Colonic mucosa (tissue), 4 donors: ENCODE data around the gene ANKRD11. TPM values are rescaled to one million over a fixed set of nuclear protein-coding genes. Genes with fewer than 3 reads are reported as not detected.

ENCODE experiments used
- DNase-seq: peaks from one replicate; pipeline ENCODE4 v3.0.0-alpha.2; 2020
- H3K27ac ChIP-seq: fragments of 200-600 bp; one replicate; pipeline ENCODE4 v1.8.0; 2021
- H3K27me3 ChIP-seq: fragments of 200-600 bp; one replicate; pipeline ENCODE4 v1.8.0; 2021
- H3K36me3 ChIP-seq: fragments of 200-600 bp; one replicate; pipeline ENCODE4 v1.8.0; 2021
- H3K4me1 ChIP-seq: fragments of 200-600 bp; one replicate; pipeline ENCODE4 v1.8.0; 2021; ENCODE audit warnings: mild to moderate bottlenecking
- H3K4me3 ChIP-seq: fragments of 200-600 bp; one replicate; pipeline ENCODE4 v1.8.0; 2021
- H3K9ac ChIP-seq, 2 donors: one replicate each; pipeline ENCODE4 v1.7.0; 2013; ENCODE audit warnings: control low read depth in 2 of 2, low read depth in 2 of 2, low read length in 2 of 2
- H3K9me3 ChIP-seq: fragments of 200-600 bp; one replicate; pipeline ENCODE4 v1.8.0; 2021
- CTCF ChIP-seq: fragments of 200-600 bp; IDR thresholded peaks from one replicate; pipeline ENCODE4 v1.8.0; 2022; ENCODE audit warnings: antibody characterized with exemption, mild to moderate bottlenecking
- intact Hi-C: fragments of 100-400 bp; cut with DNase I; formaldehyde crosslinking; loops from one replicate; pipeline ENCODE4 v1.14.1; 2022
- total RNA-seq, 2 donors: library from RNA; stranded (reverse); fragmentation: NEBNext Ultra II Directional in 1 of 2; extraction: Animal tissue kit (Norgen Biotek cat#: 25700) in 1 of 2; gene quantifications; one replicate each; pipeline ENCODE4 v1.2.1, GENCODE V29; 2021
- donor health status: healthy.
- donor health status: DM: no; HTN: no; CAD: no.
- donor health status: DM: no; HTN: no; CAD: no.

The ANKRD11 gene
- total RNA-seq, 2 donors from 2014 or later, result 69.4 to 129 TPM

GRCh38 chr16:89345642-89346150 is 144.7 kb downstream of the ANKRD11 start:
- no peak overlapping the region for H3K27ac ChIP-seq
- H3K4me3 ChIP-seq, result no peak overlapping the region
- H3K36me3 ChIP-seq, result no peaks in the 10 kb centered on the region
- DNase-seq, result no peak
- H3K9ac ChIP-seq, result peak overlapping the region in 1 of 2 donors; percentile 21
- TF ChIP-seq CTCF, result no peak
- peaks cover 17% of the 10 kb centered on the region for H3K4me1 ChIP-seq
- H3K9me3 ChIP-seq, result no peaks in the 10 kb centered on the region
- H3K27me3 ChIP-seq, result no peaks in the 10 kb centered on the region
- intact Hi-C loops, result no loop called here

- intact Hi-C loops, result no loop called here
- Histone ChIP-seq H3K27me3 (no peaks in the 10 kb centered on the region), H3K9ac (peak overlapping the region in 1 of 2 donors; percentile 21), H3K4me3 (no peak overlapping the region), H3K36me3 (no peaks in the 10 kb centered on the region), H3K27ac (peak overlapping the region; percentile 6), H3K9me3 (no peaks in the 10 kb centered on the region), H3K4me1 (peaks cover 17% of the 10 kb centered on the region)
- no peak for DNase-seq
- TF ChIP-seq CTCF, result no peak
These were observed 145.3 kb downstream of the ANKRD11 start for GRCh38 chr16:89344846-89345611.

GRCh38 chr16:89344458-89344834 is 145.9 kb downstream of the ANKRD11 start:
- Histone ChIP-seq H3K9me3 (no peaks in the 10 kb centered on the region), H3K4me3 (no peak overlapping the region), H3K9ac (no peak overlapping the region), H3K36me3 (no peaks in the 10 kb centered on the region), H3K27ac (peak overlapping the region; percentile 6), H3K27me3 (no peaks in the 10 kb centered on the region), H3K4me1 (peaks cover 17% of the 10 kb centered on the region)
- intact Hi-C loops, result no loop called here
- TF ChIP-seq CTCF, result no peak
- DNase-seq, result no peak

- peak; percentile 71 for DNase-seq
- Histone ChIP-seq H3K27me3 (no peaks in the 10 kb centered on the region), H3K9ac (peak overlapping the region in 1 of 2 donors; percentile 34), H3K4me3 (no peak overlapping the region), H3K4me1 (peaks cover 21% of the 10 kb centered on the region), H3K36me3 (no peaks in the 10 kb centered on the region), H3K27ac (peak overlapping the region; percentile 6), H3K9me3 (no peaks in the 10 kb centered on the region)
- TF ChIP-seq CTCF, result no peak
- intact Hi-C loops, result no loop called here
These were observed 146.6 kb downstream of the ANKRD11 start for GRCh38 chr16:89343501-89344457.
